ENCODE measurements around the gene JARID2. TPM values are rescaled to one million over a fixed set of nuclear protein-coding genes. Genes with fewer than 3 reads are reported as not detected.

The JARID2 gene
- total and polyA plus RNA-seq, 9 of the 15 experiments (the other 6 are each of a cell fraction or from before 2014, with no cell fraction given), result 5.0 to 29.0 (median 15.6) TPM

- TF ChIP-seq XRCC5 (IDR thresholded peaks at IDR 0.05; ENCODE audit: low read depth, low read length) (0 out of 2 replicates have a peak, but pooled peaks have one; percentile 26), ZSCAN29 (IDR thresholded peaks at IDR 0.05) (peak; percentile 86), OTX1 (CRISPR knock-in tag; IDR thresholded peaks at IDR 0.05) (no peak), RB1 (IDR thresholded peaks at IDR 0.05; ENCODE audit: low read depth) (no peak), TCF7 (IDR thresholded peaks at IDR 0.05; ENCODE audit: borderline replicate concordance) (no peak), FOS (IDR thresholded peaks at IDR 0.05; ENCODE audit: extremely low read depth, insufficient read length) (no peak), KDM5B (IDR thresholded peaks at IDR 0.05; ENCODE audit: insufficient replicate concordance, low read depth, low read length) (peak; percentile 65), MTA1 (IDR thresholded peaks at IDR 0.05; ENCODE audit: borderline replicate concordance) (0 out of 2 replicates have a peak, but pooled peaks have one; percentile 14), ZBTB5 (IDR thresholded peaks at IDR 0.05) (no peak), POLR2H (tag; IDR thresholded peaks at IDR 0.05; ENCODE audit: low read depth) (peak; percentile 8; the same call in 1 of the 2 replicates), GTF2E2 (tag; IDR thresholded peaks at IDR 0.05) (0 out of 2 replicates have a peak, but pooled peaks have one; percentile 34), RAD21 (CRISPR knock-in tag; conservative IDR thresholded peaks at IDR 0.05 in 1 of 2, IDR thresholded peaks at IDR 0.05 in 1 of 2) (peak in 1 of 2 experiments; percentile 17; a peak in 2 of 4 replicates), MNT (conservative IDR thresholded peaks at IDR 0.05) (peak in 1 of 2 experiments; percentile 29; a peak in 2 of 4 replicates), CBX1 (IDR thresholded peaks at IDR 0.05; ENCODE audit: low read depth) (no peak), MTF1 (CRISPR knock-in tag; IDR thresholded peaks at IDR 0.05; ENCODE audit: borderline replicate concordance) (no peak), CTCF (IDR thresholded peaks at IDR 0.05 in 2 of 3, conservative IDR thresholded peaks at IDR 0.05 in 1 of 3; ENCODE audit: insufficient read depth in 2 of 3, low read depth in 1 of 3, low read length in 3 of 3) (peak in 1 of 3 experiments; percentile 1; a peak in 1 of 6 replicates), CBX2 (IDR thresholded peaks at IDR 0.05; ENCODE audit: insufficient read depth, low read length, poor library complexity, severe bottlenecking) (no peak), HMG20B (CRISPR knock-in tag; IDR thresholded peaks at IDR 0.05) (0 out of 2 replicates have a peak, but pooled peaks have one; percentile 46), NONO (IDR thresholded peaks at IDR 0.05; ENCODE audit: low read depth in 2 of 2, low read length in 1 of 2) (peak in 1 of 2 experiments; percentile 15; a peak in 1 of 4 replicates)
Observed at GRCh38 chr6:15246666-15247499, 1.0 kb downstream of the JARID2 start (continued).

Measured in K562 (cell line).